ENCODE results near the gene SCN3B. TPM values are rescaled to one million over a fixed set of nuclear protein-coding genes. Genes with fewer than 3 reads are reported as not detected.

Gene SCN3B
- total and polyA plus RNA-seq, 2 of the 4 experiments (the other 2 are of a cell fraction) = under 0.01 to 0.03 TPM

DNA sequence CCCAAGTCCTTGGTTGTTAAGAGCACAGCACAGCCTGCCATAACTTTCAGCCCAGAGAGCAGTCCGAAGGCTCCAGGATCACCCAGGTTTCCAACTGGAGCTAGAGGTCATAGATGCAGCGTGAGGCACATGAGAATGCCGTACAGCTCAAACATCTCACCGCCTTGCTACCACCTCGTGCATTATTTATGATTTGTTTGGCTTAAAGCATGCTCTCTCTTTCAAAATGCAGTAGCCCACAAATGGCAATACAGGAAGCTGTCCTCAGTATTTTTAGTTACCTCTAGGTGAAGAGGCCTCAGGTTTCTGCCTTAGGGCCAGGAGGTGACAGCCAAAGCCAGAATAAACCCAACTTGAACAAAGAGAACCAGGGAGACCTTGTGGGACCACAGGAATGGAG, 14.4 kb downstream of the SCN3B start (continued):
- TF ChIP-seq POLR2A (IDR thresholded peaks at IDR 0.05; ENCODE audit: low read depth, low read length) = no peak
- TF ChIP-seq MXI1 (IDR thresholded peaks at IDR 0.05; ENCODE audit: borderline replicate concordance, low read depth, low read length) = no peak
- TF ChIP-seq RCOR1 (IDR thresholded peaks at IDR 0.05; ENCODE audit: insufficient replicate concordance, low read length) = no peak

DNA sequence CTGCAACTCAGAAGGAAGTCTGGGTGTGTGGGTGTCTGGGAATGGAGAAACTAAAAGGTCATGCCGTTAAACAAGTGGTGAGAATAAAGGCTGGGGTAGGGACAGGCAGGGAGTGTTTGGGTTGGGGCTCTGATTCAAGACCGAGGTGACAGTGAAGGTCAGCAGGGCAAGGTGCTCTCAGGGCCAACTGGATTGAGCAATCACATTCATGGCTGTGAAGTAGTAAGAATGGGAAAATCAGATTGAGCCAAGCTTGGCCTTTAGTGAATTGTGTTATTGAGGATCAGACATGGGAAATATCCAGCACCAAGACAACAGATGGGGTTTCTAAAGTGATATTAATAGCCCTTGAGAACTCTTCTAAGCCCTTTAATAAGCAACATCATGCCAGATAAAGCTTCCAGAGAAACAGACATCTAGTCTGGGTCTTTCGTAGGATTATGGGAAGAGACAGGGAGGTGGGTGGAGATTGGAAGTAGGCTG, 24.3 kb downstream of the SCN3B start:
- BruUV-seq (replicated peaks) = no TSS peak
- Histone ChIP-seq H3K4me1 (ENCODE audit: control insufficient read depth, insufficient read depth, low read length) (no peaks in the 10 kb centered on the region), H3K4ac (ENCODE audit: low read depth, low read length) (no peak overlapping the region), H3K9me3 (ENCODE audit: control insufficient read depth, insufficient read depth, low read length) (no peaks in the 10 kb centered on the region), H3K36me3 (ENCODE audit: control insufficient read depth, insufficient read depth, low read length) (no peaks in the 10 kb centered on the region), H3K18ac (ENCODE audit: low read depth, low read length) (no peak overlapping the region), H4K91ac (ENCODE audit: insufficient read depth, low read depth, low read length) (no peak overlapping the region), H3K56ac (ENCODE audit: extremely low read depth, insufficient read depth, low read length) (no peak overlapping the region), H4K20me1 (ENCODE audit: insufficient read depth, low read length) (no peaks in the 10 kb centered on the region), H4K8ac (ENCODE audit: low read depth in 2 of 2, low read length in 2 of 2) (no peak overlapping the region), H3K9ac (ENCODE audit: low read depth, low read length) (no peak overlapping the region), H3K9me1 (ENCODE audit: insufficient read depth, low read length) (0 out of 2 replicates have a peak, but pooled peaks cover 2% of the 10 kb centered on the region), H3K4me2 (ENCODE audit: low read depth, low read length) (no peak overlapping the region), H4K5ac (ENCODE audit: low read depth, low read length) (no peak overlapping the region), H2AFZ (replicated peaks; ENCODE audit: low read length, poor library complexity) (no peak overlapping the region), H2AK5ac (ENCODE audit: low read depth, low read length) (no peak overlapping the region), H3K14ac (replicated peaks; ENCODE audit: low read depth, low read length) (no peak overlapping the region), H2AK9ac (replicated peaks; ENCODE audit: low read depth, low read length, poor library complexity) (no peak overlapping the region), H3K27me3 (ENCODE audit: control insufficient read depth, insufficient read depth, low read length) (peaks cover 12% of the 10 kb centered on the region), H3K27ac (ENCODE audit: insufficient read depth, low read length) (no peak overlapping the region), H2BK5ac (ENCODE audit: low read depth, low read length, poor library complexity, severe bottlenecking) (no peak overlapping the region), H3K23ac (ENCODE audit: low read depth, low read length) (no peak overlapping the region), H2BK120ac (ENCODE audit: low read depth, low read length) (no peak overlapping the region), H2BK15ac (ENCODE audit: low read depth, low read length) (no peak overlapping the region), H2BK20ac (ENCODE audit: low read depth, low read length) (no peak overlapping the region), H3K4me3 (ENCODE audit: insufficient read depth, low read depth, low read length) (no peak overlapping the region), H3K79me1 (ENCODE audit: low read depth in 1 of 2, low read length in 2 of 2) (no peaks in the 10 kb centered on the region)
- intact Hi-C loops (cut with micrococcal nuclease) = no loop called here
- TF ChIP-seq CHD1 (IDR thresholded peaks at IDR 0.05; ENCODE audit: low read depth, low read length) = no peak
- peak; percentile 46 for TF ChIP-seq CEBPB (IDR thresholded peaks at IDR 0.05; ENCODE audit: low read depth, low read length)
- dilution Hi-C loops (cut with HindIII; ENCODE audit: low sequenced_read_pairs, unreplicated experiment) = no loop called here
- ATAC-seq (ENCODE audit: low read depth) (no peak), DNase-seq (no peak)
- POLR2A ChIA-PET (ENCODE audit: unreplicated experiment) = no interaction called here
- WGBS, 2 experiments (ENCODE audit: extremely low coverage in 2 of 2, insufficient read length in 1 of 2) = 40% methylated on average over 1 of the region's 3 CpGs; no CpG with 5 or more reads in 1 of the 2 experiments
- in situ Hi-C loops (cut with MboI; ENCODE audit: low sequenced_read_pairs) = no loop called here
- CTCF ChIA-PET = interaction anchor here (1.4 kb wide), 2 partner anchors 10 to 77 kb away, joined by 3 to 4 read pairs; no protein-coding TSS in a partner anchor
